GM23338 (cell line): ENCODE results near the gene TMEM14A.

Experiments
- EZH2 ChIP-seq: fragments of 200-600 bp; sonication (generic); IDR thresholded peaks from one replicate; pipeline ENCODE4 v1.8.0; 2017; ENCODE audit warnings: antibody characterized with exemption, mild to moderate bottlenecking, low read depth; ENCODE audit not compliant: unreplicated experiment
- EZH2phosphoT487 ChIP-seq: fragments of 200-600 bp; sonication (generic); IDR thresholded peaks from one replicate; pipeline ENCODE4 v1.8.1; 2018; ENCODE audit warnings: antibody characterized with exemption; ENCODE audit not compliant: unreplicated experiment
- JUNB ChIP-seq: IDR thresholded peaks from one replicate; pipeline ENCODE4 v1.6.1; 2016; ENCODE audit warnings: antibody characterized with exemption; ENCODE audit not compliant: unreplicated experiment
- POLR2AphosphoS5 ChIP-seq: IDR thresholded peaks from 2 replicates; pipeline ENCODE4 v1.6.1; 2016; ENCODE audit warnings: antibody characterized with exemption, low read depth
- REST ChIP-seq: IDR thresholded peaks from one replicate; pipeline ENCODE4 v1.6.1; 2018; ENCODE audit warnings: antibody characterized with exemption; ENCODE audit not compliant: unreplicated experiment
- TF ChIP-seq, protein P1 (sequence below), 2 experiments: fragments of 200-600 bp in 1 of 2; sonication (generic) in 1 of 2; conservative IDR thresholded peaks; 2 replicates each; pipeline versions ENCODE4 v1.5.1 to v1.6.1; 2016 to 2017; ENCODE audit warnings: antibody characterized with exemption in 2 of 2, low read depth in 2 of 2, mild to moderate bottlenecking in 2 of 2, moderate library complexity in 1 of 2
- TF ChIP-seq, protein P2 (sequence below): IDR thresholded peaks from 2 replicates; pipeline ENCODE4 v1.6.1; 2016; ENCODE audit warnings: antibody characterized with exemption

- TF ChIP-seq, protein P1, sequence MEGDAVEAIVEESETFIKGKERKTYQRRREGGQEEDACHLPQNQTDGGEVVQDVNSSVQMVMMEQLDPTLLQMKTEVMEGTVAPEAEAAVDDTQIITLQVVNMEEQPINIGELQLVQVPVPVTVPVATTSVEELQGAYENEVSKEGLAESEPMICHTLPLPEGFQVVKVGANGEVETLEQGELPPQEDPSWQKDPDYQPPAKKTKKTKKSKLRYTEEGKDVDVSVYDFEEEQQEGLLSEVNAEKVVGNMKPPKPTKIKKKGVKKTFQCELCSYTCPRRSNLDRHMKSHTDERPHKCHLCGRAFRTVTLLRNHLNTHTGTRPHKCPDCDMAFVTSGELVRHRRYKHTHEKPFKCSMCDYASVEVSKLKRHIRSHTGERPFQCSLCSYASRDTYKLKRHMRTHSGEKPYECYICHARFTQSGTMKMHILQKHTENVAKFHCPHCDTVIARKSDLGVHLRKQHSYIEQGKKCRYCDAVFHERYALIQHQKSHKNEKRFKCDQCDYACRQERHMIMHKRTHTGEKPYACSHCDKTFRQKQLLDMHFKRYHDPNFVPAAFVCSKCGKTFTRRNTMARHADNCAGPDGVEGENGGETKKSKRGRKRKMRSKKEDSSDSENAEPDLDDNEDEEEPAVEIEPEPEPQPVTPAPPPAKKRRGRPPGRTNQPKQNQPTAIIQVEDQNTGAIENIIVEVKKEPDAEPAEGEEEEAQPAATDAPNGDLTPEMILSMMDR (conservative IDR thresholded peaks at IDR 0.05; ENCODE audit: low read depth in 2 of 2) = peak; percentile 85 to 90
- TF ChIP-seq POLR2AphosphoS5 (no peak), JUNB (no peak), EZH2 (no peak), EZH2phosphoT487 (no peak), REST (no peak)
- TF ChIP-seq, protein P2, sequence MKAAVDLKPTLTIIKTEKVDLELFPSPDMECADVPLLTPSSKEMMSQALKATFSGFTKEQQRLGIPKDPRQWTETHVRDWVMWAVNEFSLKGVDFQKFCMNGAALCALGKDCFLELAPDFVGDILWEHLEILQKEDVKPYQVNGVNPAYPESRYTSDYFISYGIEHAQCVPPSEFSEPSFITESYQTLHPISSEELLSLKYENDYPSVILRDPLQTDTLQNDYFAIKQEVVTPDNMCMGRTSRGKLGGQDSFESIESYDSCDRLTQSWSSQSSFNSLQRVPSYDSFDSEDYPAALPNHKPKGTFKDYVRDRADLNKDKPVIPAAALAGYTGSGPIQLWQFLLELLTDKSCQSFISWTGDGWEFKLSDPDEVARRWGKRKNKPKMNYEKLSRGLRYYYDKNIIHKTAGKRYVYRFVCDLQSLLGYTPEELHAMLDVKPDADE = no peak
These were observed 53.7 kb downstream of the TMEM14A start for GRCh38 chr6:52724406-52725121.
